ENCODE data around the gene BSN.

DNA sequence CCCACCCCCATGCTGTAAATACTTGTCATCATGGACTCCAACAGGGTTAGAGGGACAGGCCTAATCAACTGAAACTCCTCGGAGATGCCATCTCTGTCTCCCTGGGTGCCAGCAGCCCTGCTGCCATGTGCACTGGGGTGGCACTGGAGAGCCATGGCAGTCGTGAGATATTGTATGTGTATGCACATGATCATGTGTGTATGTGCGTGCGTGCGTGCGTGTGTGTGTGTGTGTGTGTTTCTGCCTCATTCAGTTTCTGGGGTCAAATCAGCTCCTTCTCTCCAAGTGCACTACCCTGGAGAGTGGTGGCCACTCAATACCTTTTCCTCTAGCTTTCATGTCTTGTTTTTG, 116.6 kb downstream of the BSN start:
- TF ChIP-seq EZH2phosphoT487 (IDR thresholded peaks at IDR 0.05; ENCODE audit: borderline replicate concordance, low read depth, low read length) = no peak
- TF ChIP-seq, protein P1, sequence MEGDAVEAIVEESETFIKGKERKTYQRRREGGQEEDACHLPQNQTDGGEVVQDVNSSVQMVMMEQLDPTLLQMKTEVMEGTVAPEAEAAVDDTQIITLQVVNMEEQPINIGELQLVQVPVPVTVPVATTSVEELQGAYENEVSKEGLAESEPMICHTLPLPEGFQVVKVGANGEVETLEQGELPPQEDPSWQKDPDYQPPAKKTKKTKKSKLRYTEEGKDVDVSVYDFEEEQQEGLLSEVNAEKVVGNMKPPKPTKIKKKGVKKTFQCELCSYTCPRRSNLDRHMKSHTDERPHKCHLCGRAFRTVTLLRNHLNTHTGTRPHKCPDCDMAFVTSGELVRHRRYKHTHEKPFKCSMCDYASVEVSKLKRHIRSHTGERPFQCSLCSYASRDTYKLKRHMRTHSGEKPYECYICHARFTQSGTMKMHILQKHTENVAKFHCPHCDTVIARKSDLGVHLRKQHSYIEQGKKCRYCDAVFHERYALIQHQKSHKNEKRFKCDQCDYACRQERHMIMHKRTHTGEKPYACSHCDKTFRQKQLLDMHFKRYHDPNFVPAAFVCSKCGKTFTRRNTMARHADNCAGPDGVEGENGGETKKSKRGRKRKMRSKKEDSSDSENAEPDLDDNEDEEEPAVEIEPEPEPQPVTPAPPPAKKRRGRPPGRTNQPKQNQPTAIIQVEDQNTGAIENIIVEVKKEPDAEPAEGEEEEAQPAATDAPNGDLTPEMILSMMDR (conservative IDR thresholded peaks at IDR 0.05; ENCODE audit: low read length) = no peak

Data from OCI-LY7 (cell line).